Thoracic aorta (tissue), 2 donors: ENCODE results near the gene SLC17A1. TPM values are rescaled to one million over a fixed set of nuclear protein-coding genes. Genes with fewer than 3 reads are reported as not detected.

Experiments used
- ATAC-seq: fragments of 150-250 bp; one replicate; pipeline ENCODE4 v1.8.0; 2017; ENCODE audit warnings: low read depth; ENCODE audit not compliant: insufficient number of reproducible peaks, low FRiP score
- DNase-seq: peaks from one replicate; pipeline ENCODE4 v3.0.0-alpha.2; 2020; ENCODE audit warnings: low spot score
- H3K27ac ChIP-seq, 2 donors: fragments of 200-600 bp; sonication (generic); 1 replicate in 1 of 2; 2 replicates in 1 of 2; pipeline ENCODE4 v1.5.1; 2016; ENCODE audit warnings: mild to moderate bottlenecking in 2 of 2, moderate library complexity in 2 of 2
- H3K27me3 ChIP-seq: fragments of 200-600 bp; sonication (generic); replicated peaks from 2 replicates; pipeline ENCODE4 v1.6.0; 2016; ENCODE audit warnings: mild to moderate bottlenecking; ENCODE audit not compliant: insufficient read depth
- H3K36me3 ChIP-seq: fragments of 200-600 bp; sonication (generic); one replicate; pipeline ENCODE4 v1.5.1; 2016
- H3K4me1 ChIP-seq, 2 donors: fragments of 200-600 bp; sonication (generic); 1 replicate in 1 of 2; 2 replicates in 1 of 2; pipeline versions ENCODE4 v1.5.1 to v1.6.0; 2016; ENCODE audit warnings: low read depth in 2 of 2, mild to moderate bottlenecking in 1 of 2; ENCODE audit not compliant: control insufficient read depth in 1 of 2
- H3K4me3 ChIP-seq: fragments of 200-600 bp; sonication (generic); 2 replicates; pipeline ENCODE4 v1.5.1; 2016; ENCODE audit warnings: mild to moderate bottlenecking
- H3K9me3 ChIP-seq: fragments of 200-600 bp; sonication (generic); 2 replicates; pipeline ENCODE4 v1.5.1; 2016
- CTCF ChIP-seq: fragments of 200-600 bp; sonication (generic); IDR thresholded peaks from one replicate; pipeline ENCODE4 v1.5.1; 2019; ENCODE audit warnings: antibody characterized with exemption
- total RNA-seq, 2 donors: library from RNA; depleted of rRNA; stranded (reverse); fragments of >200 nt; gene quantifications; one replicate each; pipeline versions ENCODE4 v1.1.0 to v1.2.3, GENCODE V29; 2016

The SLC17A1 gene
- total RNA-seq, 2 donors from 2014 or later = not detected

GRCh38 chr6:25793970-25794369 lies 37.9 kb downstream of the SLC17A1 start:
- TF ChIP-seq CTCF = no peak
- H3K4me1 ChIP-seq = no peaks in the 10 kb centered on the region
- ATAC-seq = no peak
- no peaks in the 10 kb centered on the region for H3K36me3 ChIP-seq
- no peak for DNase-seq
- H3K4me3 ChIP-seq = no peak overlapping the region
- no peaks in the 10 kb centered on the region for H3K27me3 ChIP-seq
- no peaks in the 10 kb centered on the region for H3K9me3 ChIP-seq
- no peak overlapping the region for H3K27ac ChIP-seq

GRCh38 chr6:25792016-25792415 lies 39.8 kb downstream of the SLC17A1 start:
- H3K27me3 ChIP-seq = no peaks in the 10 kb centered on the region
- no peak for ATAC-seq
- no peak overlapping the region for H3K4me3 ChIP-seq
- TF ChIP-seq CTCF = no peak
- DNase-seq = no peak
- H3K9me3 ChIP-seq = no peaks in the 10 kb centered on the region
- H3K4me1 ChIP-seq = no peaks in the 10 kb centered on the region
- no peak overlapping the region for H3K27ac ChIP-seq
- H3K36me3 ChIP-seq = no peaks in the 10 kb centered on the region

- H3K4me1 ChIP-seq = no peaks in the 10 kb centered on the region
- ATAC-seq = no peak
- no peaks in the 10 kb centered on the region for H3K27me3 ChIP-seq
- no peaks in the 10 kb centered on the region for H3K36me3 ChIP-seq
- no peak overlapping the region for H3K27ac ChIP-seq
- H3K9me3 ChIP-seq = no peaks in the 10 kb centered on the region
- H3K4me3 ChIP-seq = no peak overlapping the region
- TF ChIP-seq CTCF = no peak
- DNase-seq = no peak
These were observed 42.4 kb downstream of the SLC17A1 start for GRCh38 chr6:25789475-25789874.

GRCh38 chr6:25788305-25788922 lies 43.4 kb downstream of the SLC17A1 start:
- ATAC-seq (no peak), DNase-seq (peak; percentile 3)
- Histone ChIP-seq H3K4me3 (no peak overlapping the region), H3K4me1 (no peaks in the 10 kb centered on the region), H3K27ac (no peak overlapping the region), H3K36me3 (no peaks in the 10 kb centered on the region), H3K27me3 (no peaks in the 10 kb centered on the region), H3K9me3 (no peaks in the 10 kb centered on the region)
- TF ChIP-seq CTCF = peak; percentile 38

- no peaks in the 10 kb centered on the region for H3K27me3 ChIP-seq
- no peaks in the 10 kb centered on the region for H3K9me3 ChIP-seq
- TF ChIP-seq CTCF = no peak
- H3K36me3 ChIP-seq = no peaks in the 10 kb centered on the region
- ATAC-seq (no peak), DNase-seq (no peak)
- no peaks in the 10 kb centered on the region for H3K4me1 ChIP-seq
- no peak overlapping the region for H3K27ac ChIP-seq
- H3K4me3 ChIP-seq = no peak overlapping the region
These were observed 44.4 kb downstream of the SLC17A1 start for GRCh38 chr6:25787428-25787827.
